Nephron (organoid): ENCODE results near the gene CRACDL.
A peak's percentile ranks its signal among the peaks of the same experiment; 100 is the strongest.

Experiments
- H3K27ac Mint-ChIP-seq, 3 experiments: 2 replicates each; pipeline ENCODE4 v1.8.0; 2020; ENCODE audit warnings: mixed read lengths in 3 of 3, mild to moderate bottlenecking in 2 of 3, moderate library complexity in 1 of 3
- H3K27me3 Mint-ChIP-seq: 2 replicates; pipeline ENCODE4 v1.8.0; 2021; ENCODE audit warnings: low read depth, mild to moderate bottlenecking, moderate library complexity, mixed read lengths
- H3K36me3 Mint-ChIP-seq: 2 replicates; pipeline ENCODE4 v1.8.0; 2020; ENCODE audit warnings: low read depth, mixed read lengths
- H3K4me1 Mint-ChIP-seq: 2 replicates; pipeline ENCODE4 v1.8.0; 2020; ENCODE audit warnings: mixed read lengths
- H3K4me3 Mint-ChIP-seq, 3 experiments: 2 replicates each; pipeline ENCODE4 v1.8.0; 2020; ENCODE audit warnings: mild to moderate bottlenecking in 3 of 3, mixed read lengths in 3 of 3, moderate library complexity in 2 of 3
- H3K9me3 Mint-ChIP-seq: 2 replicates; pipeline ENCODE4 v1.8.0; 2020; ENCODE audit warnings: mixed read lengths
- TF ChIP-seq, protein P1 (sequence below), 3 experiments: fragments of 200-600 bp; sonication (generic); IDR thresholded peaks; one replicate each; pipeline ENCODE4 v1.5.0; 2021; ENCODE audit warnings: antibody characterized with exemption in 3 of 3; ENCODE audit not compliant: unreplicated experiment in 3 of 3

CRACDL gene

GRCh38 chr2:98824256-98825019, 111.6 kb downstream of the CRACDL start:
- Mint-ChIP-seq H3K4me1 (peaks cover 15% of the 10 kb centered on the region), H3K27me3 (peaks cover 39% of the 10 kb centered on the region), H3K36me3 (no peaks in the 10 kb centered on the region), H3K27ac (peak overlapping the region in 1 of 3 experiments; percentile 81), H3K9me3 (peaks cover 3% of the 10 kb centered on the region), H3K4me3 (peak overlapping the region; percentile 18 to 52 (median 41))
- TF ChIP-seq, protein P1, sequence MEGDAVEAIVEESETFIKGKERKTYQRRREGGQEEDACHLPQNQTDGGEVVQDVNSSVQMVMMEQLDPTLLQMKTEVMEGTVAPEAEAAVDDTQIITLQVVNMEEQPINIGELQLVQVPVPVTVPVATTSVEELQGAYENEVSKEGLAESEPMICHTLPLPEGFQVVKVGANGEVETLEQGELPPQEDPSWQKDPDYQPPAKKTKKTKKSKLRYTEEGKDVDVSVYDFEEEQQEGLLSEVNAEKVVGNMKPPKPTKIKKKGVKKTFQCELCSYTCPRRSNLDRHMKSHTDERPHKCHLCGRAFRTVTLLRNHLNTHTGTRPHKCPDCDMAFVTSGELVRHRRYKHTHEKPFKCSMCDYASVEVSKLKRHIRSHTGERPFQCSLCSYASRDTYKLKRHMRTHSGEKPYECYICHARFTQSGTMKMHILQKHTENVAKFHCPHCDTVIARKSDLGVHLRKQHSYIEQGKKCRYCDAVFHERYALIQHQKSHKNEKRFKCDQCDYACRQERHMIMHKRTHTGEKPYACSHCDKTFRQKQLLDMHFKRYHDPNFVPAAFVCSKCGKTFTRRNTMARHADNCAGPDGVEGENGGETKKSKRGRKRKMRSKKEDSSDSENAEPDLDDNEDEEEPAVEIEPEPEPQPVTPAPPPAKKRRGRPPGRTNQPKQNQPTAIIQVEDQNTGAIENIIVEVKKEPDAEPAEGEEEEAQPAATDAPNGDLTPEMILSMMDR (IDR thresholded peaks at IDR 0.05; ENCODE audit: unreplicated experiment in 3 of 3) = no peak

- Mint-ChIP-seq H3K27ac (peak overlapping the region in 2 of 3 experiments; percentile 41 to 81), H3K27me3 (peaks cover 36% of the 10 kb centered on the region), H3K36me3 (no peaks in the 10 kb centered on the region), H3K4me3 (peak overlapping the region; percentile 80 to 90 (median 83)), H3K4me1 (peaks cover 19% of the 10 kb centered on the region), H3K9me3 (peaks cover 3% of the 10 kb centered on the region)
- TF ChIP-seq, protein P1 (IDR thresholded peaks at IDR 0.05; ENCODE audit: unreplicated experiment in 3 of 3) = no peak
Measured at GRCh38 chr2:98823196-98824170, 112.5 kb downstream of the CRACDL start.

DNA sequence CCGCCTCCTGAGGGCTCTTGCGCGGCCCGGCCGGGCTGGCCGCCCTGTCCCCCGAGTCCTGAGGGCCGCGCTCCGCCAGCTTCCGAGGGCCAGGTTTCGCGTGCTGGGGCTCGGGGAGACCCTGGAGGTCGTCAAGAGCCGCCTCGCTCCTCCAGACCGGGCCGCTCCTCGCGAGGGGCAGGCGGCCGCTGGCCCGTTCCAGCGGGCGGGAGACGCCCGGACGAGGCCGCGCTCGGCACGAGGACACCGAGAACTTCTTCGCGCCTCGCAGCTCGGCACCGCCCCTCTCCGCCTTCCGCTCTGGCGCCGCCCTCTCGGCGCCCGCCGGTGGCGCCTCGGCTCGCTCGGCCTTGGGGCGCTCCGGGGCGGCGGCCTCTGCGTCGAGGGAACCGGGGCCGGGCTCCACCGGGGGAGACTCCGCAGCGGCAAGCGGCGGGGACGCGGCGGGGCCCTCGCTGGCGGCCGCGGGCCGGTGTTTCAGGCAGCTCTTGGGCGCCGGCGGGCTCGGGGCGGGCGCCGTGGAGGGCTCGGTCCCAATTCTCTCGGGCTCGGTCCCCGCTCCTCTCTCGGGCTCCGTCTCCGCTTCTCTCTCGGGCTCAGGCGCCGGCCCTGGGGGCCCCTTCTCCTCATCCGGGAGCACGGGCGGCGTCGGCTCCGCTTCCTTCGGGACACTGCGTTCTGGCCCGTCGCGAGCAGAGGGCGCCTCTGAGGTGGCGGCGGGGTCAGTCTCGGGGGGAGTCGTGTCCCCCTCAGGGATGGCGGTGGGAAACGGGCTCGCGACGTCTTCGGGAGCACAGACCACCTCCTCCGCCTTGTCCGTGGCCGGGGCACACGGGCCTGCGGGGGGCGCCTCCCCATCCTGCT, 113.5 kb downstream of the CRACDL start:
- peak overlapping the region in 2 of 3 experiments; percentile 26 to 67 for H3K4me3 Mint-ChIP-seq
- no peak overlapping the region for H3K27ac Mint-ChIP-seq
- H3K9me3 Mint-ChIP-seq = peaks cover 3% of the 10 kb centered on the region
- TF ChIP-seq, protein P1 (IDR thresholded peaks at IDR 0.05; ENCODE audit: unreplicated experiment in 3 of 3) = peak; percentile 20 to 50 (median 25)
- peaks cover 39% of the 10 kb centered on the region for H3K27me3 Mint-ChIP-seq
- peaks cover 19% of the 10 kb centered on the region for H3K4me1 Mint-ChIP-seq
- no peaks in the 10 kb centered on the region for H3K36me3 Mint-ChIP-seq

- peaks cover 3% of the 10 kb centered on the region for H3K9me3 Mint-ChIP-seq
- TF ChIP-seq, protein P1 (IDR thresholded peaks at IDR 0.05; ENCODE audit: unreplicated experiment in 3 of 3) = no peak
- peaks cover 19% of the 10 kb centered on the region for H3K4me1 Mint-ChIP-seq
- no peak overlapping the region for H3K27ac Mint-ChIP-seq
- peak overlapping the region; percentile 34 to 56 (median 40) for H3K4me3 Mint-ChIP-seq
- peaks cover 32% of the 10 kb centered on the region for H3K27me3 Mint-ChIP-seq
- H3K36me3 Mint-ChIP-seq = no peaks in the 10 kb centered on the region
Measured at GRCh38 chr2:98821629-98822135, 114.3 kb downstream of the CRACDL start.

GRCh38 chr2:98819231-98819766, 116.7 kb downstream of the CRACDL start:
- Mint-ChIP-seq H3K4me1 (peaks cover 19% of the 10 kb centered on the region), H3K4me3 (no peak overlapping the region), H3K27ac (no peak overlapping the region), H3K27me3 (peaks cover 18% of the 10 kb centered on the region), H3K36me3 (no peaks in the 10 kb centered on the region), H3K9me3 (peaks cover 3% of the 10 kb centered on the region)
- TF ChIP-seq, protein P1 (IDR thresholded peaks at IDR 0.05; ENCODE audit: unreplicated experiment in 3 of 3) = no peak
